GM10248 (cell line): ENCODE data around the gene NCOA3.

Experiments used
- CTCF ChIA-PET: fragments of 300-600 bp; sonication (Branson Sonifier 250); formaldehyde crosslinking; extraction: SDS; loops from one replicate; lab custom pipeline; 2021; ENCODE audit warnings: antibody characterized with exemption; lab: Yijun Ruan, JAX
- POLR2A ChIA-PET: fragments of 350-650 bp; sonication (Branson Sonifier 250); formaldehyde crosslinking; extraction: SDS; loops from one replicate; lab custom pipeline; 2020; ENCODE audit warnings: antibody characterized with exemption; lab: Yijun Ruan, JAX
- DNase-seq: peaks from one replicate; pipeline ENCODE4 v3.0.0; 2012; ENCODE audit errors: extremely low spot score
- TF ChIP-seq, protein P1 (sequence below): IDR thresholded peaks from 2 replicates; pipeline ENCODE4 v1.5.1; 2012; ENCODE audit warnings: mild to moderate bottlenecking, low read depth; ENCODE audit errors: extremely low read depth, missing control alignments, control extremely low read depth

The NCOA3 gene

DNA sequence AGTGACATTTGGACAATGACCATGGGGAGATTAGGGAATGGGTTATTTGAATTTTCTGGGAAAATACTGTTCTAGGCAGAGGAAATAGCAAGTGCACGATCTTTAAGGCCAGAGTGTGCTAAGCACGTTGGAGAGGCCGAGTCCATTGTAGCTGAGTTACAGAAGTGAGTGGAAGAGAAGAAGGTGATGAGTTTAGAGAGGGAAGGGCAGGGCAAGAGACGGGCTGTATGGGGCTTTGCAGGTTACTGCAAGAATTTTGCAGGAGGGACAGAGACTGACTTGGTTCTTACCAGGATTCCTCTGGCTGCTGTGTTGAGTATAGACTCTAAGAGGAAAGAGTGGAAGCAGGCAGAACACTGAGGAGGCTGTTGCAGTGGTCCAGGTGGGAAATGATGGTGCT, 1.1 kb upstream of the NCOA3 start:
- DNase-seq: no peak
- TF ChIP-seq, protein P1, sequence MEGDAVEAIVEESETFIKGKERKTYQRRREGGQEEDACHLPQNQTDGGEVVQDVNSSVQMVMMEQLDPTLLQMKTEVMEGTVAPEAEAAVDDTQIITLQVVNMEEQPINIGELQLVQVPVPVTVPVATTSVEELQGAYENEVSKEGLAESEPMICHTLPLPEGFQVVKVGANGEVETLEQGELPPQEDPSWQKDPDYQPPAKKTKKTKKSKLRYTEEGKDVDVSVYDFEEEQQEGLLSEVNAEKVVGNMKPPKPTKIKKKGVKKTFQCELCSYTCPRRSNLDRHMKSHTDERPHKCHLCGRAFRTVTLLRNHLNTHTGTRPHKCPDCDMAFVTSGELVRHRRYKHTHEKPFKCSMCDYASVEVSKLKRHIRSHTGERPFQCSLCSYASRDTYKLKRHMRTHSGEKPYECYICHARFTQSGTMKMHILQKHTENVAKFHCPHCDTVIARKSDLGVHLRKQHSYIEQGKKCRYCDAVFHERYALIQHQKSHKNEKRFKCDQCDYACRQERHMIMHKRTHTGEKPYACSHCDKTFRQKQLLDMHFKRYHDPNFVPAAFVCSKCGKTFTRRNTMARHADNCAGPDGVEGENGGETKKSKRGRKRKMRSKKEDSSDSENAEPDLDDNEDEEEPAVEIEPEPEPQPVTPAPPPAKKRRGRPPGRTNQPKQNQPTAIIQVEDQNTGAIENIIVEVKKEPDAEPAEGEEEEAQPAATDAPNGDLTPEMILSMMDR: no peak
- CTCF ChIA-PET: interaction anchor here (0.9 to 2.8 kb wide), 8 partner anchors 8 to 227 kb away, joined by 3 to 11 read pairs (median 4); no protein-coding TSS in a partner anchor
- POLR2A ChIA-PET: no interaction called here

DNA sequence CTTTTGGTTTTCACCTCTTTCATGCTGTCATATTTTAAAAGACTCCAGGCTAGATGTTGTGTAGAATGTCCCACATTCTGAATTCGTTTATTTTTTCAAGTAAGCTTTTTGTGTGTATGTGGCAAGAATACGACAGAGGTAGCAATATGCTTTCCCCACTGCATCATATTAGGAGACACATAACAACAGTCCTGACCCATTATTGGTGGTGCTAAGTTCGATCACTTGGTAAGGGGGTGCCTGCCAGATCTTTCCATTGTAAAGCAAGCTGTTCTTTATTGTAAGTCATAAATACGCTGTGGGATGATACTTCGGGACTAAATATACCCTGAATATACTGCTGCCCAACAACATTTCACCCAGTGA, 588 bp upstream of the NCOA3 start:
- DNase-seq: peak; percentile 20
- TF ChIP-seq, protein P1: no peak
- ChIA-PET CTCF (interaction anchor here (0.9 to 2.8 kb wide), 14 partner anchors 8 to 305 kb away, joined by 3 to 11 read pairs (median 4); no protein-coding TSS in a partner anchor), POLR2A (interaction anchor here (0.6 to 1.3 kb wide), 3 partner anchors 8 to 1545 kb away, joined by 3 to 6 read pairs (median 3); no protein-coding TSS in a partner anchor)

DNA sequence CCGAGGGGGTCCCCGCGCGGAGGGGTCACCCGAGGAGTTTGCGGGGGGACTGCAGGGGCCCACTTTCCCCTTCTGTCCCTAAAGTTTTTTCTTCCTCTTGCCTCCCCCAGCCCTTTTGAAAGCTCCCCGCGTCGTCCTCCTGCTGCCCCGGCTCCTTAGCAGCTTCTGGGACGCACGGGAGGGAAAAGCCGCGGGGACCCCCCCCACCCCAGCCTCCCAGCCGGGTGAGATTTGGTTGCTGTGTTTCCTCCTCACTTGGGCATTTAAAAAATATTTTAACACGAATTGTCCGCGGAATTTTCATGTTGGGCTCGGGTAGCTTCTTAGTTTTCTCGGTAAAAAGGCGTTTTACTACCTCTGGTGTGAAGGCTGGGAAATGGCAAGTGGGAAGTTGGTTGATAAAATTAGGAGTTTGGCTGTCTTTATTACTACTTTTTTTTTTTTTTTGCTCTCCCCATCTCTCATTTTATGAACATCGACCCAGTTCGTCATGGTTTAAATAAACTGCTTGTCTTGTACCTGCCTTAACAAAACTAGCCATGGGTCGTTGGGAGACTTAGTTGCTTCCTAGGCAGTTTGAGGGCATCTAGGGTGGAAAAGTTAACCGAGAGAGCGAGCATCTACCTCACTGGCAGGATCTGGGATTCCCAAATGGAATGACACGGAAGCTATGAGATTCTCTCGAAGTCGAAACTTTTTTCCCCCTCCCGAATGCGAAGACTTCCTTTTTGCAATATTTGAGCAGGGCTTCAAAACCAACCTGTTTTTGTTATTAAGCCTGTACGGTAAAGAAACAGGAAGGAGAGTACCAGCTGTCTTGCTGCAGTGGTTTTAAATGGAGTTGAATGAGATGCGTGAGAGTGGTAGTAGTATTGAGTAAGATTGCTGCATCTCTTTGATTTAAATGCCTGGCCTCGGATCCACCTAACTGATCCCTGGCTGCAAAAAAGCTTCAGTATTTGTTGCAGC, 868 bp downstream of the NCOA3 start:
- CTCF ChIA-PET: interaction anchor here (0.9 to 2.8 kb wide), 21 partner anchors 8 to 229 kb away, joined by 3 to 11 read pairs (median 4); no protein-coding TSS in a partner anchor
- TF ChIP-seq, protein P1: no peak
- peak; percentile 22 for DNase-seq

DNA sequence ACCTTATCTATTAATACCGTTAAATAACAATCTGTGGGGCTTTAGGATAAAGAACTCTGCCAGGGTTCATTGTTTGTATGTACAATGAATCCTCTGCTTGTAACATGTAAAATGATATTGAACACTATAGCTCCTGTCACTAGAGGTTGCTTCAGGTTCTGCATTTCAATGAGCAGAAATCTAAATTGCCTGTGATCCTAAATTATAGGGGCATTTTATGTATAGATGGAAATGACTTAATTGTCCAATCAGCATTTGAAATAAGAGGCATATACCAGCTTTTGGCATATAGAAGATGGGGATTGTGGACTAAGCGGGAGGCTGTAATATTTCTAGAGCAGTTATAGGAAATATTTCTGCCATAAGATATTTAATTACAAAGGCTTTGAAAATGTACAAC, 2.0 kb downstream of the NCOA3 start:
- DNase-seq: no peak
- ChIA-PET POLR2A (interaction anchor here (0.6 to 2.1 kb wide), 4 partner anchors 16 to 65 kb away, joined by 3 to 9 read pairs (median 7); no protein-coding TSS in a partner anchor), CTCF (interaction anchor here (0.7 to 2.8 kb wide), 11 partner anchors 11 to 148 kb away, joined by 3 to 11 read pairs (median 3); no protein-coding TSS in a partner anchor)
- TF ChIP-seq, protein P1: no peak

More for the DNA sequence above, 868 bp downstream of the NCOA3 start:
- POLR2A ChIA-PET: interaction anchor here (0.6 to 2.1 kb wide), 5 partner anchors 9 to 82 kb away, joined by 3 to 7 read pairs (median 4); no protein-coding TSS in a partner anchor

DNA sequence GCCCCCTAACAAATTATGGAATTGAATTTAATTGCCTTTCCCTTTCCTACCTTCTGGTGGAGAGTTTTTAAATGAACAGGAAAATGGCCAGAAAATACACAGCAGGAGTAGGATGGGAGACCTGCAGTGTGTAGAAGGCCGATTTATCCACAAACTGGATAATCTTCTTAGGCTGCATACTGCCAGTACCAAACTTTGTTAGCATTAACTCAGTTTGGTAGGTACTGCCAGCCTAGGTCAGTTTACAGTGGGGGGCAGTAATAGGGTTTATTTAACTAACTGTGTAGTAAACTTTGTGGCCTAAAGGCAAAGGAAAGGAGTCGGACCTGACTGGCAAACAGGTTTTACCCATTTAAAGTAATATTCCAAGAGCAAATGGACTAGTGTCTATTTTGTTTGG, 4.6 kb downstream of the NCOA3 start:
- CTCF ChIA-PET: interaction anchor here (1.6 kb wide), 1 partner anchor 94 kb away, joined by 3 read pairs; no protein-coding TSS in a partner anchor
- POLR2A ChIA-PET: no interaction called here
- TF ChIP-seq, protein P1: no peak
- no peak for DNase-seq

DNA sequence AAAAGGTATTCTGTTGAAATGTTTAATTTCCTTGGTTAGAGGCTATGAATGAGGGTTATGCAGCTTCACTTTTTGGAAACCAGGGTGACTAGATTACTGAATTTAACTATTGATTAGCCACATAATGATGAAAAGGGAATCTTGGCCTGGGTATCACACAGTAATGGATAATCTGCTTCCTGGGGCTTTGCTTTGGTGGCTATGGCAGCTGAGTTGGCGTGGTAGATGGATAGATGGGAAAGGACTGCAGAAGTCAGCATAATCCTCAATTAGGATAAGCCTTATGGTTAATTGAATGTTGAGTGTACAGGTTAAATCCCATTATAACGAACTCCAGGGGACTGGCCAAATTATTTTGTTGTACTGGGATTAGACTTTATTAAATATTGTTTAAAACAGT, 5.2 kb downstream of the NCOA3 start:
- POLR2A ChIA-PET: interaction anchor here (0.6 kb wide), 2 partner anchors 24 to 95 kb away, joined by 3 read pairs; no protein-coding TSS in a partner anchor
- CTCF ChIA-PET: interaction anchor here (1.0 to 3.2 kb wide), 3 partner anchors 94 to 233 kb away, joined by 3 to 10 read pairs (median 4); no protein-coding TSS in a partner anchor
- no peak for DNase-seq
- TF ChIP-seq, protein P1: no peak

DNA sequence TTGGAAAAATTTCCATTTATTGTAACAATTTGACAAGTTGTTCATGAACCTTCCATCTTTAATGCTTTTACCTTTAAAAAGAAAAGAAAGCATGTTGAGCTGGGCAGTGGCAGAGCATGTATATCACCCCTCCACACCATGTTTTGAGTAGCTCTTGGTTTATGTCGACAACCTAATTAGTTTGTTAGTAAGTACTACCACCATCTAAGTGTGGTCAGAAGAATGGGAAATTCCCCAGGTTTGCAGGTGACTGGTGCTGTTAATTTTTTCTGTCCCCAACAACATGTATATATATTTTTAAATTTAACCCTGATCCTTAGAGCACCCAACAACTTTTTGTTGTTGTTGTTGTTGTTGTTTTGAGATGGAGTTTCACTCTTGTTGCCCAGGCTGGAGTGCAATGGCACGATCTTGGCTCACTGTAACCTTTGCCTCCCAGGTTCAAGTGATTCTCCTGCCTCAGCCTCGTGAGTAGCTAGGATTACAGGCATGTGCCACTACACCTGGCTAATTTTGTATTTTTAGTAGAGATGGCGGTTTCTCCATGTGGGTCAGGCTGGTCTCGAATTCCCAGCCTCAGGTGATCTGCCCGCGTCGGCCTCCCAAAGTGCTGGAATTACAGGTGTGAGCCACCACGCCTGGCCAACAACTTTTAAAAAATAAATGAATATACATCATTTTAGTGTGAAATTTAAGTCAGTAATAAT, 5.7 kb downstream of the NCOA3 start:
- peak; percentile 32 for DNase-seq
- ChIA-PET CTCF (interaction anchor here (1.0 to 3.2 kb wide), 4 partner anchors 23 to 234 kb away, joined by 3 to 10 read pairs (median 4); no protein-coding TSS in a partner anchor), POLR2A (interaction anchor here (0.6 kb wide), 3 partner anchors 25 to 185 kb away, joined by 3 to 7 read pairs (median 3); no protein-coding TSS in a partner anchor)
